ENCODE measurements around the gene NACC2.

NACC2 gene

GRCh38 chr9:136055715-136056545, 39.2 kb downstream of the NACC2 start:
- no peak for DNase-seq (ENCODE audit: low spot score)

- DNase-seq (ENCODE audit: low spot score) = no peak
Measured at GRCh38 chr9:136054798-136055714, 40.0 kb downstream of the NACC2 start.

GRCh38 chr9:136054146-136054545, 40.9 kb downstream of the NACC2 start:
- no peak for DNase-seq (ENCODE audit: low spot score)

GRCh38 chr9:136053757-136054142, 41.3 kb downstream of the NACC2 start:
- DNase-seq (ENCODE audit: low spot score) = no peak

GRCh38 chr9:136052991-136053756, 41.9 kb downstream of the NACC2 start:
- no peak for DNase-seq (ENCODE audit: low spot score)

- DNase-seq (ENCODE audit: low spot score) = no peak
Measured at GRCh38 chr9:136052472-136052880, 42.6 kb downstream of the NACC2 start.

GRCh38 chr9:136051837-136052471, 43.1 kb downstream of the NACC2 start:
- no peak for DNase-seq (ENCODE audit: low spot score)

- no peak for DNase-seq (ENCODE audit: low spot score)
Measured at GRCh38 chr9:136051453-136051836, 43.6 kb downstream of the NACC2 start.

- no peak for DNase-seq (ENCODE audit: low spot score)
Measured at GRCh38 chr9:136050701-136051452, 44.2 kb downstream of the NACC2 start.

- DNase-seq (ENCODE audit: low spot score) = no peak
Measured at GRCh38 chr9:136050266-136050700, 44.8 kb downstream of the NACC2 start.

- DNase-seq (ENCODE audit: low spot score) = no peak
Measured at GRCh38 chr9:136049491-136050265, 45.4 kb downstream of the NACC2 start.

- no peak for DNase-seq (ENCODE audit: low spot score)
Measured at GRCh38 chr9:136048560-136049411, 46.3 kb downstream of the NACC2 start.

GRCh38 chr9:136047775-136048559, 47.1 kb downstream of the NACC2 start:
- DNase-seq (ENCODE audit: low spot score) = no peak

- DNase-seq (ENCODE audit: low spot score) = no peak
Measured at GRCh38 chr9:136047076-136047774, 47.9 kb downstream of the NACC2 start.

- no peak for DNase-seq (ENCODE audit: low spot score)
Measured at GRCh38 chr9:136046554-136046920, 48.6 kb downstream of the NACC2 start.

GRCh38 chr9:136045595-136046553, 49.2 kb downstream of the NACC2 start:
- DNase-seq (ENCODE audit: low spot score) = no peak
